ENCODE data around the gene NUMB. TPM values are rescaled to one million over a fixed set of nuclear protein-coding genes. Genes with fewer than 3 reads are reported as not detected.

The NUMB gene
- total RNA-seq, 2 experiments from 2014 or later = 18.6 to 87.8 TPM

DNA sequence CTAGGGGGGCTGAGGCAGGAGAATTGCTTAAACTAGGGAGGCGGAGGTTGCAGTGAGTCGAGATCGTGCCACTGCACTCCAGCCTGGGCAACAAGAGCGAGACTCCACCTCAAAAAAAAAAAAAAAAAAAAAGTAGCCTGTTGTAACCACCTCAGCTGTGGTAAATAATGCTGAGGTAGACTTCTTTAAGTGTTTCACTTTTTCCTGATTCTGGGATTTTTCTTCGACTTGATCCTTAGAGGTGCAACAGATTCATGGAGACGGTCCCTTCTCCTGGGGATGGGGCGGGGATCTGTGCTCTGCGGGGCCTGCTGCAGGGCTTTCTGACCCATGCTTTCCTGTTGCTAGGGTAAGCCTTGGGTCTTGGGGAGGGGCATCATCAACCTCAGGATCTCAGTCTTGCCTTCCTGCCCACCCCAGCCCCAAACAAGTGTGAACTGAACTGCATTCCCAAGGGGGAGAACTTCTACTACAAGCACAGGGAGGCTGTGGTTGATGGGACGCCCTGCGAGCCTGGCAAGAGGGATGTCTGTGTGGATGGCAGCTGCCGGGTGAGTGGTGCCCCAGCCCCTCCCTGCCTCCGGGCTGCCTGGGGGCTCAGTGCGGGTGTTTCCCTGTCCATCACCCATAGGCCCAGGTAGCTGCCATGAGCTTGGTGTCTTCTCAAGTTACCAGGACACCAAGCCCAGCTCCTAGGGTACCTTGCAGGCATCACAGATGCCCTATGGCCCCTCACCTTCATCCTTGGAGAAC is 208.6 kb downstream of the NUMB start:
- intact Hi-C loops (cut with micrococcal nuclease; ENCODE audit: unreplicated experiment) = no loop called here
- no peaks in the 10 kb centered on the region for H3K36me3 ChIP-seq (ENCODE audit: insufficient read depth, low read length)
- H3K9me2 ChIP-seq (ENCODE audit: insufficient read depth, low read length) = no peaks in the 10 kb centered on the region
- ChIA-PET POLR2A (no interaction called here), CTCF (ENCODE audit: unreplicated experiment) (no interaction called here)
- H3K79me2 ChIP-seq (ENCODE audit: insufficient read depth, low read depth, low read length) = no peaks in the 10 kb centered on the region
- no TSS peak for BruUV-seq (replicated peaks)
- H3K9me3 ChIP-seq (ENCODE audit: low read length) = no peaks in the 10 kb centered on the region
- no peak for DNase-seq (ENCODE audit: low spot score)
- H3K4me1 ChIP-seq (ENCODE audit: insufficient read depth, low read length, poor library complexity, severe bottlenecking) = peaks cover 44% of the 10 kb centered on the region
- H3K27ac ChIP-seq (ENCODE audit: low read depth, low read length, poor library complexity, severe bottlenecking) = peak overlapping the region; percentile 81
- 0 out of 2 replicates have a peak overlapping the region, but pooled peaks have one; percentile 0 for H3K4me2 ChIP-seq (ENCODE audit: low read length)
- H2AFZ ChIP-seq (ENCODE audit: low read length) = no peak overlapping the region
- TF ChIP-seq EZH2phosphoT487 (IDR thresholded peaks at IDR 0.05; ENCODE audit: borderline replicate concordance, low read depth, low read length) = no peak
- TF ChIP-seq, protein P1, sequence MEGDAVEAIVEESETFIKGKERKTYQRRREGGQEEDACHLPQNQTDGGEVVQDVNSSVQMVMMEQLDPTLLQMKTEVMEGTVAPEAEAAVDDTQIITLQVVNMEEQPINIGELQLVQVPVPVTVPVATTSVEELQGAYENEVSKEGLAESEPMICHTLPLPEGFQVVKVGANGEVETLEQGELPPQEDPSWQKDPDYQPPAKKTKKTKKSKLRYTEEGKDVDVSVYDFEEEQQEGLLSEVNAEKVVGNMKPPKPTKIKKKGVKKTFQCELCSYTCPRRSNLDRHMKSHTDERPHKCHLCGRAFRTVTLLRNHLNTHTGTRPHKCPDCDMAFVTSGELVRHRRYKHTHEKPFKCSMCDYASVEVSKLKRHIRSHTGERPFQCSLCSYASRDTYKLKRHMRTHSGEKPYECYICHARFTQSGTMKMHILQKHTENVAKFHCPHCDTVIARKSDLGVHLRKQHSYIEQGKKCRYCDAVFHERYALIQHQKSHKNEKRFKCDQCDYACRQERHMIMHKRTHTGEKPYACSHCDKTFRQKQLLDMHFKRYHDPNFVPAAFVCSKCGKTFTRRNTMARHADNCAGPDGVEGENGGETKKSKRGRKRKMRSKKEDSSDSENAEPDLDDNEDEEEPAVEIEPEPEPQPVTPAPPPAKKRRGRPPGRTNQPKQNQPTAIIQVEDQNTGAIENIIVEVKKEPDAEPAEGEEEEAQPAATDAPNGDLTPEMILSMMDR (conservative IDR thresholded peaks at IDR 0.05; ENCODE audit: low read length) = no peak
- no peaks in the 10 kb centered on the region for H4K20me1 ChIP-seq (ENCODE audit: insufficient read depth, low read length)
- no peak overlapping the region for H3K4me3 ChIP-seq (ENCODE audit: low read depth, low read length, poor library complexity, severe bottlenecking)

DNA sequence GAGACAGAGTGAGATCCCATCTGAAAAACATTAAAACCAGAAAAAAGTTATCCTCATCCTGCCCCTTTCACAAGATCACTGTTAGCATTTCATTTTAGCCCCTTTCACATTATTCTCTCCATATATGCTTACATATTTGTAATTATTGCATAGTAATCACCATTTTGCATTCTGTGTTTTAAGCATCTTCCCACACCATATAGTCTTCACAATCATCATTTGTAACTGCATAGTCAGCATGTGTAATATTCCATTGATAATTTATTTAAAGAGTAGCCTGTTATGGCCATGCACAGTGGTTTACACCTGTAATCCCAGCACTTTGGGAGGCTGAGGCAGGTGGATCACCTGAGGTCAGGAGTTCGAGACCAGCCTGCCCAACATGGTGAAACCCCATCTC is 209.2 kb downstream of the NUMB start:
- H3K36me3 ChIP-seq (ENCODE audit: insufficient read depth, low read length) = no peaks in the 10 kb centered on the region
- CTCF ChIA-PET (ENCODE audit: unreplicated experiment) = no interaction called here
- intact Hi-C loops (cut with micrococcal nuclease; ENCODE audit: unreplicated experiment) = no loop called here

More for the DNA sequence above, 209.2 kb downstream of the NUMB start:
- DNase-seq (ENCODE audit: low spot score) = no peak
- Histone ChIP-seq H4K20me1 (ENCODE audit: insufficient read depth, low read length) (no peaks in the 10 kb centered on the region), H3K9me3 (ENCODE audit: low read length) (no peaks in the 10 kb centered on the region), H3K4me3 (ENCODE audit: low read depth, low read length, poor library complexity, severe bottlenecking) (peak overlapping the region; percentile 48), H3K27ac (ENCODE audit: low read depth, low read length, poor library complexity, severe bottlenecking) (peak overlapping the region; percentile 81), H3K79me2 (ENCODE audit: insufficient read depth, low read depth, low read length) (no peaks in the 10 kb centered on the region), H3K4me1 (ENCODE audit: insufficient read depth, low read length, poor library complexity, severe bottlenecking) (peaks cover 44% of the 10 kb centered on the region), H3K9me2 (ENCODE audit: insufficient read depth, low read length) (no peaks in the 10 kb centered on the region), H2AFZ (ENCODE audit: low read length) (peak overlapping the region; percentile 80; the same call in 1 of the 2 replicates), H3K4me2 (ENCODE audit: low read length) (peak overlapping the region; percentile 80)
- POLR2A ChIA-PET = interaction anchor here (0.7 kb wide), 1 partner anchor 16 kb away, joined by 3 read pairs; no protein-coding TSS in a partner anchor
- no peak for TF ChIP-seq EZH2phosphoT487 (IDR thresholded peaks at IDR 0.05; ENCODE audit: borderline replicate concordance, low read depth, low read length)
- TF ChIP-seq, protein P1 (conservative IDR thresholded peaks at IDR 0.05; ENCODE audit: low read length) = no peak
- BruUV-seq (replicated peaks) = no TSS peak
